ENCODE data around the gene VASH1.

DNA sequence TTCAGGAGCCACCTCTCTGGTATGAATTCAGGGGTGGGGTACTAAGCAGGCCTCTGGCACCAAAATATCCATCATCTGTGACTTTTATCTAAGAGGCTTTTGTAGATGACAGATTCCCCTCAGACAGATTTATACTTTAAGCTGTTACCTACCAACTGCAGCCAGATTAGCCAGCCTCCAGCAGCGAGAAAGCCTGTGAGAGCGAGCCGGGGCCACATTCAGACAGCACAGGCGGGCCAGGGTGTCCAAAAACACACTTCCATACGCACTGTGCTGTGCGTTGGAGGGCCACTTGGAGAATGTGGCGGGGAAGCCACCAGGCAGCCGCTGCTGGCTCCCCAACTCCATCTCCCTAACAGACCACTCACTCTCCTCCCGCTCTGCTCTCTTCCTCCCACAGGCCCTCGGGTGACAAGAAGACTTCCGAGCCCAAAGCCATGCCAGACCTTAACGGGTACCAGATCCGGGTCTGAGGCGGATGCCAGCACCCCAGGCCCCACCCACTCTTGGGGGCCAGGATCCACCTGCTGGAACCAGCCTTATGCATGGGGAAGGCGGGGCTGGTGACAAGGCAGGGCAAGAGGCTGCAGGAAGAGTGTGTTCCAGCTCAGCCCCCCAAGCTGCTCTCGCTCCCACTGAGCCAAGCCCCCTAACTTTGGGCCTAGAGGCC lies 17.4 kb downstream of the VASH1 start:
- TF ChIP-seq, protein P1, sequence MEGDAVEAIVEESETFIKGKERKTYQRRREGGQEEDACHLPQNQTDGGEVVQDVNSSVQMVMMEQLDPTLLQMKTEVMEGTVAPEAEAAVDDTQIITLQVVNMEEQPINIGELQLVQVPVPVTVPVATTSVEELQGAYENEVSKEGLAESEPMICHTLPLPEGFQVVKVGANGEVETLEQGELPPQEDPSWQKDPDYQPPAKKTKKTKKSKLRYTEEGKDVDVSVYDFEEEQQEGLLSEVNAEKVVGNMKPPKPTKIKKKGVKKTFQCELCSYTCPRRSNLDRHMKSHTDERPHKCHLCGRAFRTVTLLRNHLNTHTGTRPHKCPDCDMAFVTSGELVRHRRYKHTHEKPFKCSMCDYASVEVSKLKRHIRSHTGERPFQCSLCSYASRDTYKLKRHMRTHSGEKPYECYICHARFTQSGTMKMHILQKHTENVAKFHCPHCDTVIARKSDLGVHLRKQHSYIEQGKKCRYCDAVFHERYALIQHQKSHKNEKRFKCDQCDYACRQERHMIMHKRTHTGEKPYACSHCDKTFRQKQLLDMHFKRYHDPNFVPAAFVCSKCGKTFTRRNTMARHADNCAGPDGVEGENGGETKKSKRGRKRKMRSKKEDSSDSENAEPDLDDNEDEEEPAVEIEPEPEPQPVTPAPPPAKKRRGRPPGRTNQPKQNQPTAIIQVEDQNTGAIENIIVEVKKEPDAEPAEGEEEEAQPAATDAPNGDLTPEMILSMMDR (IDR thresholded peaks at IDR 0.05; ENCODE audit: extremely low read depth in 1 of 2, insufficient read depth in 1 of 2, low read depth in 1 of 2, low read length in 2 of 2) = no peak
- no peak for TF ChIP-seq POLR2A (IDR thresholded peaks at IDR 0.05; ENCODE audit: low read depth, low read length)
- no peak for TF ChIP-seq POLR2AphosphoS5 (IDR thresholded peaks at IDR 0.05; ENCODE audit: insufficient read depth, low read depth, low read length)
- TF ChIP-seq EZH2 (IDR thresholded peaks at IDR 0.05; ENCODE audit: borderline replicate concordance, low read depth, low read length, severe bottlenecking) = no peak
- no peak for TF ChIP-seq MAX (IDR thresholded peaks at IDR 0.05; ENCODE audit: insufficient read depth, insufficient read length)
- TF ChIP-seq JUN (IDR thresholded peaks at IDR 0.05; ENCODE audit: borderline replicate concordance, insufficient read depth, insufficient read length, low read depth) = no peak
